ENCODE measurements around the gene ACSL4. TPM values are rescaled to one million over a fixed set of nuclear protein-coding genes. Genes with fewer than 3 reads are reported as not detected.

The ACSL4 gene
- total and polyA plus RNA-seq, 9 of the 15 experiments (the other 6 are each of a cell fraction or from before 2014, with no cell fraction given) = 9.8 to 35.1 (median 25.5) TPM

DNA sequence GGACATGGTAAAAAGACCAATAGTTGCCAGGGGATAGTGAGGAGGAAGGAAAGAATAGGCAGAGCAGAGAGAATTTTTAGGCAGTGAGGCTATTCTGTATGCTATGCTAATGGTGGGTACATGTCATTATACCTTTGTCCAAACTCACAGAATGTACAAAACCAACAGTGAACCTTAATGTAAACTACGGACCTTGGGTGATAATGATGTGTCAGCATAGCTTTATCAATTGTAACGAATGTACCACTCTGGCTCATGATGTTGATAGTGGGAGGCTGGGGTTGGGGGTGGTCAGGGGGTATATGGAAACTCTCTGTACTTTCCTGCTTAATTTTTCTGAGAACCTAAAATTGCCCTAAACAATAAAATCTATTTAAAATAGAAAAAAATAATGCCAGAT, 37.7 kb upstream of the ACSL4 start:
- no TSS peak for BruUV-seq (replicated peaks)

DNA sequence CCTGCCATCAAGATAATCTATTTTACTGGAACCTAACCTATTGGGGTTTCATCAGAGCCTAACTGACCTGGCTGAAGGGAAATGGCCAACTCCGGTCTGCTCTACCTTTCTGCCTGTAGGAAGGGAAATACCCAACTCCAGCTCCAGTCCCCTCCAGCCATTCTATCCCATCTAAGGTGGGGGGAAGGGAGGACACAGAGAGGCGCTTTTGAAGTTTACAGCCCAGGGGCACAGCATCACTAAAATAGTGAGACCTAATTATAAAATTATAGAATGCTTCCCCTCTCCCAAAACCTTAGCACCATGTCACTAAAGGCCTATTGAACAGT, 27.8 kb upstream of the ACSL4 start:
- ChIA-PET CTCF (ENCODE audit: low intra/inter-chr PET ratio) (no interaction called here), POLR2A (no interaction called here)
- H3K9me3 ChIP-seq (replicated peaks; ENCODE audit: control insufficient read depth, insufficient read depth, low read depth, low read length) = no peaks in the 10 kb centered on the region
- no peak overlapping the region for H3K4me2 ChIP-seq (ENCODE audit: insufficient read depth, low read length)
- FAIRE-seq (no peak), ATAC-seq (peak; percentile 34; the same call in 1 of the 3 replicates), DNase-seq (ENCODE audit: extremely low read depth in 1 of 4, low spot score in 3 of 4) (no peak)
- H4K20me1 ChIP-seq (replicated peaks; ENCODE audit: control insufficient read depth, insufficient read depth, low read length) = no peaks in the 10 kb centered on the region
- intact Hi-C loops (cut with micrococcal nuclease) = no loop called here
- in situ Hi-C loops (cut with MboI) = no loop called here
- no peaks in the 10 kb centered on the region for H3K9me1 ChIP-seq (ENCODE audit: control insufficient read depth, insufficient read depth, low read length)
- no peaks in the 10 kb centered on the region for H3K27me3 ChIP-seq (ENCODE audit: control insufficient read depth in 2 of 2, insufficient read depth in 2 of 2, low read length in 2 of 2)
- WGBS (ENCODE audit: insufficient coverage, low coverage, missing lambda C conversion rate) = 19% methylated on average over 2 of the region's 2 CpGs
- no peak overlapping the region for H3K9ac ChIP-seq (ENCODE audit: insufficient read depth in 1 of 2, low read depth in 2 of 2, low read length in 2 of 2)
- H2AFZ ChIP-seq (ENCODE audit: low read depth, low read length) = peak overlapping the region; percentile 79
- H3K4me3 ChIP-seq = no peak overlapping the region
- no TSS peak for BruUV-seq (replicated peaks)
- H3K4me1 ChIP-seq (replicated peaks in 1 of 2; ENCODE audit: control insufficient read depth in 2 of 2, insufficient read depth in 2 of 2, low read length in 2 of 2) = peaks cover 0 to 6% of the 10 kb centered on the region in 2 experiments; a peak in 2 of 5 replicates
- TF ChIP-seq ILF3 (IDR thresholded peaks at IDR 0.05; ENCODE audit: borderline replicate concordance) (no peak), MTA2 (IDR thresholded peaks at IDR 0.05; ENCODE audit: low read depth) (no peak), ZNF140 (CRISPR knock-in tag; IDR thresholded peaks at IDR 0.05) (no peak), PCBP1 (IDR thresholded peaks at IDR 0.05; ENCODE audit: low read depth, low read length, poor library complexity, severe bottlenecking) (no peak), SMARCA4 (IDR thresholded peaks at IDR 0.05) (no peak)
- TF ChIP-seq, protein P1, sequence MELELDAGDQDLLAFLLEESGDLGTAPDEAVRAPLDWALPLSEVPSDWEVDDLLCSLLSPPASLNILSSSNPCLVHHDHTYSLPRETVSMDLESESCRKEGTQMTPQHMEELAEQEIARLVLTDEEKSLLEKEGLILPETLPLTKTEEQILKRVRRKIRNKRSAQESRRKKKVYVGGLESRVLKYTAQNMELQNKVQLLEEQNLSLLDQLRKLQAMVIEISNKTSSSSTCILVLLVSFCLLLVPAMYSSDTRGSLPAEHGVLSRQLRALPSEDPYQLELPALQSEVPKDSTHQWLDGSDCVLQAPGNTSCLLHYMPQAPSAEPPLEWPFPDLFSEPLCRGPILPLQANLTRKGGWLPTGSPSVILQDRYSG (tag; conservative IDR thresholded peaks at IDR 0.05; ENCODE audit: low read depth) = no peak
- TF ChIP-seq, protein P2, sequence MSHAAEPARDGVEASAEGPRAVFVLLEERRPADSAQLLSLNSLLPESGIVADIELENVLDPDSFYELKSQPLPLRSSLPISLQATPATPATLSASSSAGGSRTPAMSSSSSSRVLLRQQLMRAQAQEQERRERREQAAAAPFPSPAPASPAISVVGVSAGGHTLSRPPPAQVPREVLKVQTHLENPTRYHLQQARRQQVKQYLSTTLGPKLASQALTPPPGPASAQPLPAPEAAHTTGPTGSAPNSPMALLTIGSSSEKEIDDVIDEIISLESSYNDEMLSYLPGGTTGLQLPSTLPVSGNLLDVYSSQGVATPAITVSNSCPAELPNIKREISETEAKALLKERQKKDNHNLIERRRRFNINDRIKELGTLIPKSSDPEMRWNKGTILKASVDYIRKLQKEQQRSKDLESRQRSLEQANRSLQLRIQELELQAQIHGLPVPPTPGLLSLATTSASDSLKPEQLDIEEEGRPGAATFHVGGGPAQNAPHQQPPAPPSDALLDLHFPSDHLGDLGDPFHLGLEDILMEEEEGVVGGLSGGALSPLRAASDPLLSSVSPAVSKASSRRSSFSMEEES (CRISPR knock-in tag; IDR thresholded peaks at IDR 0.05) = no peak
- no peaks in the 10 kb centered on the region for H3K79me2 ChIP-seq (ENCODE audit: control insufficient read depth, insufficient read depth, low read length)
- H3K36me3 ChIP-seq (ENCODE audit: control insufficient read depth, insufficient read depth, low read length) = no peaks in the 10 kb centered on the region
- no peak overlapping the region for H3K27ac ChIP-seq (ENCODE audit: extremely low read depth, low read depth, low read length)

More for the DNA sequence above, 37.7 kb upstream of the ACSL4 start:
- Histone ChIP-seq H3K27me3 (ENCODE audit: control insufficient read depth in 2 of 2, insufficient read depth in 2 of 2, low read length in 2 of 2) (no peaks in the 10 kb centered on the region), H3K4me1 (replicated peaks in 1 of 2; ENCODE audit: control insufficient read depth in 2 of 2, insufficient read depth in 2 of 2, low read length in 2 of 2) (peaks cover 0 to 25% of the 10 kb centered on the region in 2 experiments; a peak in 4 of 5 replicates), H3K9ac (ENCODE audit: insufficient read depth in 1 of 2, low read depth in 2 of 2, low read length in 2 of 2) (no peak overlapping the region), H3K4me2 (ENCODE audit: insufficient read depth, low read length) (no peak overlapping the region), H2AFZ (ENCODE audit: low read depth, low read length) (no peak overlapping the region), H3K9me1 (ENCODE audit: control insufficient read depth, insufficient read depth, low read length) (peaks cover 2% of the 10 kb centered on the region), H3K36me3 (ENCODE audit: control insufficient read depth, insufficient read depth, low read length) (no peaks in the 10 kb centered on the region), H3K27ac (ENCODE audit: extremely low read depth, low read depth, low read length) (no peak overlapping the region), H3K9me3 (replicated peaks; ENCODE audit: control insufficient read depth, insufficient read depth, low read depth, low read length) (no peaks in the 10 kb centered on the region), H4K20me1 (replicated peaks; ENCODE audit: control insufficient read depth, insufficient read depth, low read length) (no peaks in the 10 kb centered on the region), H3K4me3 (no peak overlapping the region), H3K79me2 (ENCODE audit: control insufficient read depth, insufficient read depth, low read length) (no peaks in the 10 kb centered on the region)
- CTCF ChIA-PET (ENCODE audit: low intra/inter-chr PET ratio) = no interaction called here
- TF ChIP-seq ZNF316 (IDR thresholded peaks at IDR 0.05) (peak; percentile 74), MAFG (tag; conservative IDR thresholded peaks at IDR 0.05) (0 out of 2 replicates have a peak, but pooled peaks have one; percentile 29), C11orf30 (IDR thresholded peaks at IDR 0.05; ENCODE audit: low read depth) (peak; percentile 72), CREBBP (IDR thresholded peaks at IDR 0.05; ENCODE audit: low read depth, low read length) (no peak), ZNF311 (CRISPR knock-in tag; IDR thresholded peaks at IDR 0.05) (no peak)
- TF ChIP-seq, protein P3, sequence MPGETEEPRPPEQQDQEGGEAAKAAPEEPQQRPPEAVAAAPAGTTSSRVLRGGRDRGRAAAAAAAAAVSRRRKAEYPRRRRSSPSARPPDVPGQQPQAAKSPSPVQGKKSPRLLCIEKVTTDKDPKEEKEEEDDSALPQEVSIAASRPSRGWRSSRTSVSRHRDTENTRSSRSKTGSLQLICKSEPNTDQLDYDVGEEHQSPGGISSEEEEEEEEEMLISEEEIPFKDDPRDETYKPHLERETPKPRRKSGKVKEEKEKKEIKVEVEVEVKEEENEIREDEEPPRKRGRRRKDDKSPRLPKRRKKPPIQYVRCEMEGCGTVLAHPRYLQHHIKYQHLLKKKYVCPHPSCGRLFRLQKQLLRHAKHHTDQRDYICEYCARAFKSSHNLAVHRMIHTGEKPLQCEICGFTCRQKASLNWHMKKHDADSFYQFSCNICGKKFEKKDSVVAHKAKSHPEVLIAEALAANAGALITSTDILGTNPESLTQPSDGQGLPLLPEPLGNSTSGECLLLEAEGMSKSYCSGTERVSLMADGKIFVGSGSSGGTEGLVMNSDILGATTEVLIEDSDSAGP (CRISPR knock-in tag; IDR thresholded peaks at IDR 0.05) = no peak
- WGBS (ENCODE audit: insufficient coverage, low coverage, missing lambda C conversion rate) = 12% methylated on average over 2 of the region's 2 CpGs
- FAIRE-seq (no peak), DNase-seq (ENCODE audit: extremely low read depth in 1 of 4, low spot score in 3 of 4) (no peak), ATAC-seq (no peak)
- intact Hi-C loops (cut with micrococcal nuclease) = loop anchor here (5.0 kb wide), 1 partner anchor 87 kb away; no protein-coding TSS in a partner anchor
- POLR2A ChIA-PET = no interaction called here
- in situ Hi-C loops (cut with MboI) = no loop called here
